Hepatic stellate cell (primary cell): ENCODE measurements around the gene PLEKHH3.
A peak's percentile ranks its signal among the peaks of the same experiment; 100 is the strongest.
"Not testable (repeated sequence)": the region's sequence is repeated elsewhere in the genome, so short reads cannot be mapped to it uniquely, and the experiment has no call there.

ENCODE experiments used
- DNase-seq: peaks from one replicate; pipeline ENCODE4 v3.0.0; 2011; ENCODE audit warnings: low spot score

PLEKHH3 gene

DNA sequence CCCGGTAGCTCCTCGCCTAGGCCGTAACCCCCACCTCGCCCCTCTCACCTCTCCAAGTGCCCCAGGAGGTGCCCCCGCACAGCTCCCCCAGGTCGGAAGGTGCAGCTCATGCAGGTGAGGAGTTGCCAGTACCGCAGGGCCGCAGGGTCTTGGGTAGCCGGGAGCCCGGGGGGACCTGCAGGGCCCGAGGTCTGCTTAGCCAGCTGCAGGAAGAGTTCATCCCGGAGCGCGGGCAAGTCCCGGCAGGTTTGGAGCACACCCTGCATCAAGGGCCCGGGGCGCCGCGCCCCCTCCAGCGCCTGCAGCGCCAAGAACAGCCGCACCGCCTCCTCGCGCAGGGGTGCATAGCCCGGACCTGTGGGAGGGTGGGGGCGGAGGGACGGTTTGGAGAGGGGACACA, 4.8 kb downstream of the PLEKHH3 start:
- no peak for DNase-seq

- DNase-seq, result no peak
These were observed 5.8 kb downstream of the PLEKHH3 start for GRCh38 chr17:42670789-42671657.

DNA sequence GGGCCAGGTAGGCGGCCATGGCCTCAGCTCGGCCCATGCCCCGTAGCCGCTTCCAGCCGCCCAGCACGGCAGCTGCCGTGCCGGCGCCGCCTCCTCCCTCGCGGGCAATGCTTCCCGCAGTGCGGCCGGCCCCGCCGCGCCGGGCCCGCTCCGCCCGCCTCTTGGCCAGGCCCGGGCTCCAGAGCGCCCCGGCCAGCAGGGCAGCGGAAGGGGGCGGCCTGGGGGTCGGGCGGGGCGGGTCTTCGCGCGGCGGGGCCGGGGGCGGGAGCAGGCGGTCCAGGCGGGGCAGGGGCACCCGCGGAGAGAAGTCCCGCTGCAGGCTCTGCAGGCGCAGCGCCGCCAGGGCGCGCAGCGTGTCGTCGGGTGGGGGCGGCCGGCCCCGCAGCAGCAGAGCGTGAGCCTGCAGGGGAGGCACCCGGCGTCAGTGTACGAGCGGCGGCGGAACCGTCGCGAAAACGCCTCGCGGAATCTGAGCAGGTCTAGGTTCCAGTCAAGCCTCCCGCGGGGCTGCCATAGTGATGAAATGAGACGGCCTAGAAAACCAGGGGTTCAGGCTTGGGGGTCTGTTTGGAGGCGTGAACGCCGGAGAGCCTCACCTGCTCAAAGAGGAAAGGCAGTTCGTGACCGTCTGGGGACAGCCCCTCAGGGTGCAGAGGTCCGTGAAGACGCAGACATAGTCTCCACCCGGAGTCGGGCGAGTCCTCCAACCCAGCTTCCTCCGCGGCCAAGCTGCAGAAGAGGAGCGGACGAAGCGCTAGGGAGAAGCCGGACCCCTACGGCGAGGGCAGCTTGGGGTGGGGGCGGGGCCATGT, 6.6 kb downstream of the PLEKHH3 start:
- DNase-seq, result no peak

- no peak for DNase-seq
These were observed 7.2 kb downstream of the PLEKHH3 start for GRCh38 chr17:42669705-42669976.

DNA sequence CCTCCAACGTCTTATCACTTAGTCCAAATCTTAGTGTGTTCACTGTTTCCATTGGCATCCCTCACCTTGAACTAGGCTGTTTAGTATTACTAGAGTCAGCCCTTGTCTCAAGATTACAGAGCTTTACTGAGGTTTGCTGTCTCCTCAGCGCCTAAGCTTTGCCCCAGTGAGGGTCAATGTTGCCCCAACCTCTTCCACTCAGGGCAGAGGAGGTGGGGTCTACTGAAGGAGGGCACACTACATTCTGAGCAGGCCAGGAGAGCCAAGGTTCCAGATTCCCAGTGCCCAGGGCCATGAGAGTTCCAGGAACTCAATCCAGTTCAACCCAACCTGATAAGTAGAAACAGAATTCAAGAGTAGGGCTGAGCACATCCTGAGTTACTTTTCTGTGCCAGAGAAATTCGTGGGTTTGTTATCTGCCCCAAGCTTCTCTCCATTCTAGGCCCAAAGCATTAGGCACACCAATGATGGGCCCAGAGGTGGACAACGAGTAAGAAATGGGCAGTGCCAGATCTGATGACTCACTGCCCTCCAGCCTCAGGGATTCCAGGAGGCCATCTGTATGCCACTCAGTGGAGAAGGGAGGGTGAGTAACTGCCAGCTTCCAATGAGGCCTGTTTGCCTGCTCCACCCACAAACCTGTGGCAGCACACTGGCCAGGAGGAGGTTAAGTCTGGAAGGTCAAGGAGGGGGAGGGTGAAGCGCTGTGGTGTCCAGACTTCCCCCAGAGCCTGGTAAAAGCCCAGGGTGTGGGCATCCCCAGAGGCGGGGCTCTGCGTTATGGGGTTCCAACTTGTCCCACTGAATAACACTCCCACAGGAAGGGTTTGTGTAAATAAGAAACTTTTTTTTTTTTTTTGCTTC, 9.5 kb downstream of the PLEKHH3 start:
- DNase-seq, result peak; percentile 93

DNA sequence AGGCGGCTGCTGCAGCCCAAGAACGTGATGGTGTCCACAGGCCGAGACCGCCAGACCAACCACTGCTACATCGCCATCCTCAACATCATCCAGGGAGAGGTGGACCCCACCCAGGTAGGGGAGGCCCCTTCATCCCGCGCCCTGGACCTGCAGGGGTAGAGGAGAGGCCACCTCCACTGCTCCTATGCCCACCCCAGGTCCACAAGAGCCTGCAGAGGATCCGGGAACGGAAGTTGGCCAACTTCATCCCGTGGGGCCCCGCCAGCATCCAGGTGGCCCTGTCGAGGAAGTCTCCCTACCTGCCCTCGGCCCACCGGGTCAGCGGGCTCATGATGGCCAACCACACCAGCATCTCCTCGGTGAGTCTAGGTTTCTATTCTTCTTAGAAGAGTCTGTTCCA, 10.7 kb downstream of the PLEKHH3 start:
- not testable (repeated sequence) for DNase-seq

GRCh38 chr17:42665581-42666001, 11.2 kb downstream of the PLEKHH3 start:
- no peak for DNase-seq

DNA sequence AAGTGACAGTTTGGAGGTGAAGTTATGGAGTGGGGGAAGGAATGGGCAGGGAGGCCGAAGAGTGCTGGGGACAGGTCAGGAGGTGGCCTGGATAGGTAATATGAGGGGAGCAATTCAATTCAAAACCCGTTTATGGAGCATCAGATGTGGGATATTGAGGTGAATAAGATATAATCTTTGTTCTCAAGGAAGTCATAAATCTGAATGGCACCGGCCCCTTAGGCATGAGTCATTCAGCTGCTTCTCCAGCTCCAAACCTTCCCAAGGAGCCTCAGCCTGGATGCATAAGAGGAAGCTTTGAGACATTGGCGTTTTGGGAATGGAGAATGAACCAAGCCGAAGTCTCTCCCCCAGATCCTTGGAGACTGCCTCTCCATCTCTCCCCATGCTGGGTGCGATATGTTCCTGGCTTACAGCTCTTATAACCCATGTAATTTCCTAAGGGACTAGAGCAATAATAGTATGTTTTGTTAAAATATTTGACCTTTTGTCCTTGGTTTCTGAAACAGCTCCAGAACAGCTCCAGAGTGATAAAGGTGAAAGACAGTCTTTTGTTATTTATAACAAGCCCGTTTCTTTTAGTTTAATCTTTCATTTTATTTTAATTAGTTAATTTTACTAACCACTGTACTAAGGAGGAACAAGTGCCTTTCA, 16.0 kb downstream of the PLEKHH3 start:
- DNase-seq, result peak; percentile 77

- DNase-seq, result not testable (repeated sequence)
These were observed 16.9 kb downstream of the PLEKHH3 start for GRCh38 chr17:42659932-42660274.

DNA sequence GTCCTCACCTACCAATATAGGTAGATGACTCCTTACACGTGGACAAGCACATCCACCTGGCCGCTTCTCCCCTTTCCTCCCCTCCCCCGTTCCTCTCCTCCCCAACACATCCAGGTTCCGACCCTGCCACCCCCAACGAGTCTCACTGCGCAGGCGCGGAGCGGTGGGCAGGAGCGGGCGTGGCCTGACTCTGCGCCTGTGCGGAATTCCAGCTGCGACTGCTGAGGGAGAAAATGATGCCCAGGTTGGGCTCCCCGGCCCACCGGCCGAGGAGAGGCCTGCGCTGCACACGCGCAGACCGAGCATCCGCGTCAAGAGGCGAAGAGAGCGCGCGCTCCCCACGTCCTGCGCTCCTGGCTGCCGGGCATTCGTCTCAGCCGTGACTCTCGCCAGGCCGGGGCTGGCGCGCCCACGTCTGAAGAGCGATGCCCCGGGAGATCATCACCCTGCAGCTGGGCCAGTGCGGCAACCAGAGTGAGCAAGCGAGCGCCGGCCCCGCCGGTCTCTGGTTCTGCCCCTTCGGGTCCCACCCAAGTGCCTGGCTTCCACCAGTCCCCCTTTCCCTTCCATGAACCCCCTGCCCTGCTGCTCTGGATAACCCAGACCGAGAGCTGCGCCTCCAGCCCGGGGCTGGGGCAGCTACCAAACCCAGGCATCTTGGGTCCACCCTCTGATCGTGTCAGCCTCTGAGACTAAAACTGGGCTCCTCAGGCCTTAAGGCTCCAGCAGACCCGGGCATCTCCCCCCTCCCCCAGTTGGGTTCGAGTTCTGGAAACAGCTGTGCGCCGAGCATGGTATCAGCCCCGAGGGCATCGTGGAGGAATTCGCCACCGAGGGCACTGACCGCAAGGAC, 17.5 kb downstream of the PLEKHH3 start, which contains the start of gene TUBG2:
TSS of gene TUBG2 (plus strand) at position 206 of the 853 bp plus-strand sequence. CDS start at position 426, 220 bp downstream.
- peak; percentile 97 for DNase-seq

- DNase-seq, result no peak
These were observed 18.8 kb downstream of the PLEKHH3 start for GRCh38 chr17:42657824-42658588.

GRCh38 chr17:42655528-42655927, 21.3 kb downstream of the PLEKHH3 start:
- no peak for DNase-seq

DNA sequence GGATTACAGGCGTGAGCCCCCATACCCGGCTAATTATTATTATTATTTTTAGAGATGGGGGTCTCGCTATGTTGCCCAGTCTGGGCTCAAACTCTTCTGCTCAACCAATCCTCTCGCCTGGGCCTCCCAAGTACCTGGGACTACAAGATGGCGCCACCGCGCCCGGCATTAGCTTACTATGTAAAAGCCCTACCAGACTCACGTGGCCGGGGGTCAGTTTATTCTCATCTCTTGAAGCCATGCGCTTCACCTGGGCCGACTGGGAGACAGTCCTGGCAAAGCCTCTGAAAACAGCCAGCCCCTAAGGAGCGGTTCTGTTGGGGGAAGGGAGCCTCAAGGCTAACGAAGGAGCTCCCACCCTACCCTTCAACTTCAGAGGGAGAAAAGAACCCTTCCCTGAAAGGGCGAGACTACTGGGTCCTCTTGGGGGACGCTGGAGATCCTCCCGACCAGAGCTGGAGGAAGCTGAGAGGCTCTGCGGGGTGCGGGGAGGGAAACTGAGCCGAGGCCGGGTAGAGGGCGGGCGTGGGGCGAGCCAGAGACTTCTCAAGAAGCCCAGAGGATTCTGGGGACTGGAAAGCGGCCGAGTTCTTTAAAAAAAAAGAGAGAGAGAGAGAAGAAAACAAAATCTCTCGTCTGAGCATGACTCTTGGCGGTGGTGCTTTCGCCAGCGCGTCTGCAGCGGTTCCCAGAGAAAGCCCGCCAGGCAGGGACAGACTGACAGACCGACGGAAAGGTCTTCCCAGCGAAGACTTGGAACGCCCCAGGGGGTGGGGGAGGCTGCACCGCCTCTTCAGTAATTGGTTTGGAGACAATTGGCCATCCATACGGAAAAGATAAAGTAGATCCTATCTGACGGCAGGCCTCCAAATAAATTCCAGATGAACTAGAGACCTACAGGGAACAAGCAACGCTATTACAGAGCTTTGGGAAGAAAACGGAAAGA, 23.3 kb downstream of the PLEKHH3 start:
- peak; percentile 62 for DNase-seq

- DNase-seq, result no peak
These were observed 25.4 kb downstream of the PLEKHH3 start for GRCh38 chr17:42651392-42651791.

DNA sequence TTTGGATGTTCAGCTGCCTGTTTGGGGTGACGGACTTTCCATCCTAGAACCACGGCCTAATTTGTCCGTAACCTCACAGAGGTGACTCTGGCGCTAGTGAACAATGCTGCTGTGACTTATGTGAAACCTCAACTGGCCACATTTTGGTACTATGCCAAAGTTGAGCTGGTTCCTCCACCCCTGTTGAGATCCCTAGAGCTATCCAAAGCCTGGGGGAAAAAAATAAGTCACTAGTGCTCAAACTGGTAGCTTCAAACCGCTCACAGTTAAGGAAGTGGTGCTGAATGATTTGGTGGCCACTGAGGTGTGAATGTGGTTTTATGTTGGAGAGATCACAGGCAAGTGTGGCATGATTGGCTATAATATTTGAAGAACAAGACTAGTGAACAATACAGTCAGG, 29.0 kb downstream of the PLEKHH3 start:
- no peak for DNase-seq

GRCh38 chr17:42642336-42642735, 34.5 kb downstream of the PLEKHH3 start:
- DNase-seq, result no peak

GRCh38 chr17:42640121-42640520, 36.7 kb downstream of the PLEKHH3 start:
- DNase-seq, result no peak

GRCh38 chr17:42639525-42640113, 37.2 kb downstream of the PLEKHH3 start:
- no peak for DNase-seq
